Measurements from ENCODE around the gene MAGEB6. TPM values are rescaled to one million over a fixed set of nuclear protein-coding genes. Genes with fewer than 3 reads are reported as not detected.

Gene MAGEB6
- total RNA-seq, 1 donor from 2014 or later, result not detected

DNA sequence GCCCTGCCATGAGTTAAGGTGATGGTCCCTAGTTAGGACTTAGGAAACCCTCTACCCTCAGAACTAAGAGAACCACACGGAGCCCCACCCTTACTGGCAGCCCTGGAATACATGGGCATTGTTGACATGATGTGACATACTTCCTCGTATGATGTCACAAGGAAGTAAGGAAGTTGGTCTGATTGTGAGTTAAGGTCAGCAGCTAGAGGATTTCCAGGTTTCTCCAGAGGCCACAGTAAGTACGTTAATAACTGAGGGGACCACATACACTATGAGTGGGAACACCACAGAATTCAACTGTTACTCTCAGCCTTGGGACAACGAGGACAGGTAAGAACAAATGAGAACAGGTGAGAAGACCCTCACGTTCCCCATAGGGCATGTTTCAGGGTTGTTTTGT is 23.6 kb downstream of the MAGEB6 start, which contains the start of gene MAGEB5:
TSS of gene MAGEB5 (plus strand) at position 301 of the 400 bp plus-strand sequence. CDS start 1,133 bp downstream, outside the sequence.
- TF ChIP-seq, protein P1, sequence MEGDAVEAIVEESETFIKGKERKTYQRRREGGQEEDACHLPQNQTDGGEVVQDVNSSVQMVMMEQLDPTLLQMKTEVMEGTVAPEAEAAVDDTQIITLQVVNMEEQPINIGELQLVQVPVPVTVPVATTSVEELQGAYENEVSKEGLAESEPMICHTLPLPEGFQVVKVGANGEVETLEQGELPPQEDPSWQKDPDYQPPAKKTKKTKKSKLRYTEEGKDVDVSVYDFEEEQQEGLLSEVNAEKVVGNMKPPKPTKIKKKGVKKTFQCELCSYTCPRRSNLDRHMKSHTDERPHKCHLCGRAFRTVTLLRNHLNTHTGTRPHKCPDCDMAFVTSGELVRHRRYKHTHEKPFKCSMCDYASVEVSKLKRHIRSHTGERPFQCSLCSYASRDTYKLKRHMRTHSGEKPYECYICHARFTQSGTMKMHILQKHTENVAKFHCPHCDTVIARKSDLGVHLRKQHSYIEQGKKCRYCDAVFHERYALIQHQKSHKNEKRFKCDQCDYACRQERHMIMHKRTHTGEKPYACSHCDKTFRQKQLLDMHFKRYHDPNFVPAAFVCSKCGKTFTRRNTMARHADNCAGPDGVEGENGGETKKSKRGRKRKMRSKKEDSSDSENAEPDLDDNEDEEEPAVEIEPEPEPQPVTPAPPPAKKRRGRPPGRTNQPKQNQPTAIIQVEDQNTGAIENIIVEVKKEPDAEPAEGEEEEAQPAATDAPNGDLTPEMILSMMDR (IDR thresholded peaks at IDR 0.05; ENCODE audit: insufficient read depth, low read depth, low read length), result no peak
- no peak for TF ChIP-seq EZH2 (IDR thresholded peaks at IDR 0.05; ENCODE audit: insufficient read depth, low read length)
- H3K9me3 Mint-ChIP-seq (ENCODE audit: unreplicated experiment), result peaks cover 4% of the 10 kb centered on the region
- H2AFZ ChIP-seq (ENCODE audit: low read depth, low read length), result no peak within 1 kb of the TSS
- H3K4me1 ChIP-seq (ENCODE audit: insufficient read depth, low read length), result no peaks in the 10 kb centered on the region
- H3K9me3 ChIP-seq (ENCODE audit: insufficient read depth, low read depth, low read length), result no peaks in the 10 kb centered on the region
- H3K27me3 Mint-ChIP-seq (ENCODE audit: low read depth, unreplicated experiment), result no peaks in the 10 kb centered on the region
- FAIRE-seq (no peak), DNase-seq (ENCODE audit: low read depth) (no peak)
- H3K4me3 Mint-ChIP-seq (ENCODE audit: unreplicated experiment), result no peak within 1 kb of the TSS
- H3K4me3 ChIP-seq (ENCODE audit: insufficient read depth, low read depth, low read length), result no peak within 1 kb of the TSS
- no peaks in the 10 kb centered on the region for H3K4me1 Mint-ChIP-seq (ENCODE audit: low read depth, unreplicated experiment)
- no peak within 1 kb of the TSS for H3K9ac ChIP-seq (ENCODE audit: low read length)
- no peaks in the 10 kb centered on the region for H3K27me3 ChIP-seq (ENCODE audit: insufficient read depth, low read length)
- H3K4me2 ChIP-seq (ENCODE audit: low read length), result no peak within 1 kb of the TSS
- no peaks in the 10 kb centered on the region for H3K79me2 ChIP-seq (ENCODE audit: insufficient read depth, low read length)
- H4K20me1 ChIP-seq (ENCODE audit: insufficient read depth, low read length), result no peaks in the 10 kb centered on the region
- no peak within 1 kb of the TSS for H3K27ac ChIP-seq (ENCODE audit: low read depth, low read length)
- H3K36me3 Mint-ChIP-seq (ENCODE audit: low read depth, unreplicated experiment), result no peaks in the 10 kb centered on the region
- no peaks in the 10 kb centered on the region for H3K36me3 ChIP-seq (ENCODE audit: insufficient read depth, low read length)
- no peak within 1 kb of the TSS for H3K27ac Mint-ChIP-seq (ENCODE audit: unreplicated experiment)

DNA sequence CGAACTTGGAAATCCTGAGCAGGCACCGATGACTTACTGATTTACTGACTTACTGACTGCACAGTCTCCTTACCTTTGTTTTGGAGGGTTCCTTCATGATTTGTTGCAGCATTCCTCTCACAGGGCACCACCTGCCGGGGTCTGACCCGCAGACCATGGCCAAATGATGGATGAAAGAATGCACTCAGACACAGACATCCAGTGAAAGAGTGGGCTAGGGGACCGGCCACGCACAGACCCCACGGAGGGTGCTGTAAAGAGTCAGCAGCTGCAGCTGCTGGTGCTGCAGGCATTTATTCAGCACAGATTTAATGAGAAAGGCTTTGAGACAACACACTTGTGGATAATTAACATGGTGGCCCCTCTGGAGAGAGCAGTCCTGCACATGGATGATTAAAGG is 27.1 kb downstream of the MAGEB6 start:
- no peak for FAIRE-seq
- H3K4me3 Mint-ChIP-seq (ENCODE audit: unreplicated experiment), result no peak overlapping the region
- Histone ChIP-seq H4K20me1 (ENCODE audit: insufficient read depth, low read length) (no peaks in the 10 kb centered on the region), H2AFZ (ENCODE audit: low read depth, low read length) (no peak overlapping the region), H3K9me3 (ENCODE audit: insufficient read depth, low read depth, low read length) (no peaks in the 10 kb centered on the region), H3K4me3 (ENCODE audit: insufficient read depth, low read depth, low read length) (no peak overlapping the region), H3K4me1 (ENCODE audit: insufficient read depth, low read length) (no peaks in the 10 kb centered on the region), H3K27me3 (ENCODE audit: insufficient read depth, low read length) (no peaks in the 10 kb centered on the region), H3K79me2 (ENCODE audit: insufficient read depth, low read length) (no peaks in the 10 kb centered on the region), H3K9ac (ENCODE audit: low read length) (no peak overlapping the region), H3K4me2 (ENCODE audit: low read length) (no peak overlapping the region), H3K27ac (ENCODE audit: low read depth, low read length) (no peak overlapping the region), H3K36me3 (ENCODE audit: insufficient read depth, low read length) (no peaks in the 10 kb centered on the region)
- TF ChIP-seq EZH2 (IDR thresholded peaks at IDR 0.05; ENCODE audit: insufficient read depth, low read length), result no peak
- TF ChIP-seq, protein P1 (IDR thresholded peaks at IDR 0.05; ENCODE audit: insufficient read depth, low read depth, low read length), result no peak
- DNase-seq (ENCODE audit: low read depth), result no peak
- peaks cover 4% of the 10 kb centered on the region for H3K9me3 Mint-ChIP-seq (ENCODE audit: unreplicated experiment)
- no peaks in the 10 kb centered on the region for H3K36me3 Mint-ChIP-seq (ENCODE audit: low read depth, unreplicated experiment)
- H3K27me3 Mint-ChIP-seq (ENCODE audit: low read depth, unreplicated experiment), result no peaks in the 10 kb centered on the region
- H3K4me1 Mint-ChIP-seq (ENCODE audit: low read depth, unreplicated experiment), result no peaks in the 10 kb centered on the region
- no peak overlapping the region for H3K27ac Mint-ChIP-seq (ENCODE audit: unreplicated experiment)

DNA sequence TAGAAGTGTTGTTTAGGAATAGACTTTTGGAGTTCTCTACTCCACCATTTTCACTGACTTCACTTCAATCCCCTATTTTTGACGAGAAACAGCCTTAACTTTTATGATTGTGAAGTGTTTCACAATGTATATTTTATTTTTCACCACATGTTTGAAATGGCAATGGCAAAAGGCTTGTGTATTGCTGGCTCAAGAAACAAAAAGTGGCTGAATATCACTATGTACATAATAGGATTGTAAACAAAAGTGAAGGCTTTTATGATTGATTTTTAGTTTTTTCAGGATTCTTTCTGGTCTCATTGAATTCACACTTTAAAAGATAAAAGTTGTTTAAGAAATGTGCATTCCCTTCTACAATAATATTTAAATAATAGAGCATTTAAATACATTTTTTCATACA is 41.9 kb downstream of the MAGEB6 start:
- no peak for TF ChIP-seq EZH2 (IDR thresholded peaks at IDR 0.05; ENCODE audit: insufficient read depth, low read length)
- TF ChIP-seq, protein P1 (IDR thresholded peaks at IDR 0.05; ENCODE audit: insufficient read depth, low read depth, low read length), result no peak
- Histone ChIP-seq H3K4me2 (ENCODE audit: low read length) (no peak overlapping the region), H2AFZ (ENCODE audit: low read depth, low read length) (no peak overlapping the region), H3K27me3 (ENCODE audit: insufficient read depth, low read length) (no peaks in the 10 kb centered on the region), H3K4me1 (ENCODE audit: insufficient read depth, low read length) (no peaks in the 10 kb centered on the region), H3K9me3 (ENCODE audit: insufficient read depth, low read depth, low read length) (no peaks in the 10 kb centered on the region), H4K20me1 (ENCODE audit: insufficient read depth, low read length) (no peaks in the 10 kb centered on the region), H3K27ac (ENCODE audit: low read depth, low read length) (no peak overlapping the region), H3K36me3 (ENCODE audit: insufficient read depth, low read length) (no peaks in the 10 kb centered on the region), H3K79me2 (ENCODE audit: insufficient read depth, low read length) (no peaks in the 10 kb centered on the region), H3K4me3 (ENCODE audit: insufficient read depth, low read depth, low read length) (no peak overlapping the region), H3K9ac (ENCODE audit: low read length) (no peak overlapping the region)
- FAIRE-seq (no peak), DNase-seq (ENCODE audit: low read depth) (no peak)
- Mint-ChIP-seq H3K27ac (ENCODE audit: unreplicated experiment) (no peak overlapping the region), H3K9me3 (ENCODE audit: unreplicated experiment) (no peaks in the 10 kb centered on the region), H3K36me3 (ENCODE audit: low read depth, unreplicated experiment) (no peaks in the 10 kb centered on the region), H3K4me1 (ENCODE audit: low read depth, unreplicated experiment) (no peaks in the 10 kb centered on the region), H3K4me3 (ENCODE audit: unreplicated experiment) (no peak overlapping the region), H3K27me3 (ENCODE audit: low read depth, unreplicated experiment) (no peaks in the 10 kb centered on the region)

All from astrocyte (in vitro differentiated cells and primary cell).